CD4-positive, CD25-positive, alpha-beta regulatory T cell (primary cell): ENCODE results near the gene SMIM10L2A. TPM values are rescaled to one million over a fixed set of nuclear protein-coding genes. Genes with fewer than 3 reads are reported as not detected.
A peak's percentile ranks its signal among the peaks of the same experiment; 100 is the strongest.
"Not testable (repeated sequence)": the region's sequence is repeated elsewhere in the genome, so short reads cannot be mapped to it uniquely, and the experiment has no call there.

Source experiments
- ATAC-seq, 2 donors: fragments of 150-1000 bp; cut with Tn5 transposase; one replicate each; pipeline ENCODE4 v1.10.0; 2021; ENCODE audit warnings: low read depth in 2 of 2, moderate number of reproducible peaks in 2 of 2, moderate library complexity in 1 of 2
- DNase-seq, 3 donors: peaks; one replicate each; pipeline versions ENCODE4 v3.0.0 to v3.0.0-alpha.2; 2012 to 2022; ENCODE audit warnings: mixed read lengths in 1 of 3
- H3K27ac ChIP-seq: one replicate; pipeline ENCODE4 v1.7.0; 2013; ENCODE audit warnings: mild to moderate bottlenecking, low read length; ENCODE audit not compliant: insufficient read depth, poor library complexity, severe bottlenecking
- H3K27me3 ChIP-seq: one replicate; pipeline ENCODE4 v1.7.0; 2013; ENCODE audit warnings: low read length; ENCODE audit not compliant: control insufficient read depth, insufficient read depth
- H3K36me3 ChIP-seq: one replicate; pipeline ENCODE4 v1.7.0; 2013; ENCODE audit warnings: mild to moderate bottlenecking, low read length, moderate library complexity; ENCODE audit not compliant: control insufficient read depth, insufficient read depth
- H3K4me1 ChIP-seq: 2 replicates; pipeline ENCODE4 v1.7.0; 2013; ENCODE audit warnings: mild to moderate bottlenecking, low read length; ENCODE audit not compliant: insufficient read depth, control insufficient read depth, poor library complexity, severe bottlenecking
- H3K4me3 ChIP-seq: one replicate; pipeline ENCODE4 v1.7.0; 2013; ENCODE audit warnings: low read depth, mild to moderate bottlenecking, low read length, moderate library complexity
- H3K9me3 ChIP-seq, 2 experiments: 1 replicate in 1 of 2; 2 replicates in 1 of 2; pipeline ENCODE4 v1.7.0; 2013; ENCODE audit warnings: low read length in 2 of 2, mild to moderate bottlenecking in 1 of 2, moderate library complexity in 1 of 2; ENCODE audit not compliant: control insufficient read depth in 2 of 2
- H3K27ac Mint-ChIP-seq, 3 donors: one replicate each; pipeline ENCODE4 v1.8.0; 2020 to 2022; ENCODE audit warnings: mild to moderate bottlenecking in 3 of 3, mixed read lengths in 3 of 3, moderate library complexity in 2 of 3
- H3K27me3 Mint-ChIP-seq: one replicate; pipeline ENCODE4 v1.8.0; 2022; ENCODE audit warnings: mild to moderate bottlenecking, mixed read lengths
- H3K36me3 Mint-ChIP-seq: one replicate; pipeline ENCODE4 v1.8.0; 2020; ENCODE audit warnings: mixed read lengths
- H3K4me1 Mint-ChIP-seq, 4 donors: one replicate each; pipeline ENCODE4 v1.8.0; 2020 to 2022; ENCODE audit warnings: mixed read lengths in 4 of 4, mild to moderate bottlenecking in 1 of 4
- H3K4me3 Mint-ChIP-seq, 4 donors: one replicate each; pipeline ENCODE4 v1.8.0; 2020 to 2022; ENCODE audit warnings: mild to moderate bottlenecking in 4 of 4, mixed read lengths in 4 of 4, moderate library complexity in 3 of 4
- H3K9me3 Mint-ChIP-seq, 7 donors: one replicate each; pipeline ENCODE4 v1.8.0; 2020 to 2022; ENCODE audit warnings: mixed read lengths in 7 of 7, mild to moderate bottlenecking in 3 of 7, moderate library complexity in 2 of 7
- polyA plus RNA-seq, 4 donors: library from polyadenylated mRNA; unstranded; fragments of 300-500 nt; fragmentation: Illumina TruSeq; gene quantifications; one replicate each; pipeline ENCODE4 v1.2.3, GENCODE V29; 2021
- total RNA-seq: library from RNA; stranded (reverse); gene quantifications from one replicate; pipeline ENCODE4 v1.2.3, GENCODE V29; 2022

The SMIM10L2A gene
- total and polyA plus RNA-seq, 5 donors from 2014 or later: 0.05 to 0.42 (median 0.37) TPM

DNA sequence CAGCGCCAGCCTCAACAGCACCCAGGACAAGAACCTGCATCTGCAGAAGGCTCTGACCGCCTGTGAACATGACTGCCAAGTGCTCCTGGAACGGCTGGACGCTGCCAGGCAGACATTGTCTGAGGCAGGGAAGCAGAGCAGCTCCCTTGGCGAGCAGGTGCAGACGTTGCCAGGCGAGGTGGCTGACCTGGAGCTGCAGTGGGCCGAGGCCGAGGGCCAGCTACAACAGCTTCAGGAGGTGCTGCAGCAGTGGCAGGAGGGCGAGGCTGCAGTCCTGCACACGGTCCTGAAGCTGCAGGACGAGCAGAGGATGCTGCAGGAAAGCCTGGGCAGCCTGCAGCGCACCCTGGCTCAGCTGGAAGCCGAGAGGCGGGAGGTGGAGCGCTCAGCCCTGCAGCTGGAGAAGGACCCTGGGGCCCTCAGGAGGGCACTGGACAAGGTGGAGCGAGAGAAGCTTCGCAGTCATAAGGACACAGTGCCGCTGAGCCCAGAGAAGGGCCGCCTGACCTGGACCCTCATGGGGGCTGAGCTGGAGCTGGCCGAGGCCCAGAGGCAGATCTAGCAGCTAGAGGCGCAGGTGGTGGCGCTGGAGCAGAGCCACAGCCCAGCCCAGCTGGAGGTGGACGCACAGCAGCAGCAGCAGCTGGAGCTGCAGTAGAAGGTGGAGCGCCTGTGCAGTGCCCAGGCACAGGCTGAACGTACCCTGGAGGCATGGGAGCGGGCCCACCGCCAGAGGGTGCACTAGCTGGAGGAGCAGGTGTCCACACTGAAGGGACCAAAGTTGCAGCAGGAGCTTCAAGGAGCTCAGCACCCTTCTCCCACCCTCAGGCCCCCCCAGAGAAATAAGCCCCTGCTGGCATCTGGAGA is 16.4 kb downstream of the SMIM10L2A start:
- DNase-seq (no peak), ATAC-seq (no peak)
- Histone ChIP-seq H3K27ac (no peak overlapping the region), H3K36me3 (no peaks in the 10 kb centered on the region), H3K27me3 (no peaks in the 10 kb centered on the region), H3K9me3 (no peaks in the 10 kb centered on the region), H3K4me1 (no peaks in the 10 kb centered on the region), H3K4me3 (no peak overlapping the region)
- Mint-ChIP-seq H3K27me3 (peaks cover 10% of the 10 kb centered on the region), H3K36me3 (no peaks in the 10 kb centered on the region), H3K4me3 (no peak overlapping the region), H3K27ac (no peak overlapping the region), H3K9me3 (no peaks in the 10 kb centered on the region), H3K4me1 (peaks cover 0 to 1% (median 0%) of the 10 kb centered on the region in 4 donors)

DNA sequence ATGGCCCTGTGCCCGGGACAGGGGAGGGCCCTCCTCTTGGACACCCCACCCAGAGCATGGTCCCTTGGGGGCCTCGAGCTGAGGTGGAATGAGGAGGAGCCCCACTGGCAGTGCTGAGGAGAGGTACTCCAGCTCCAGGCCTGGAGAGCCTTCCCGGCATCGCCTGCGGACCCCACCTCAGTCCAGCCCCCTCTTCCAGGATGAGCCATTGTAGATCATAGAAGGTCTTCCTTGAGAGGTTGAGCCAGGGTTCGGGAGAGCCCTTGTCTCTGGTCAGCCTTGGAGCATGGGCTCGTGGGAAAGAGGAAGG is 16.9 kb downstream of the SMIM10L2A start:
- H3K36me3 Mint-ChIP-seq: no peaks in the 10 kb centered on the region
- H3K27me3 ChIP-seq: no peaks in the 10 kb centered on the region
- H3K27ac ChIP-seq: no peak overlapping the region
- no peak overlapping the region for H3K4me3 ChIP-seq
- H3K4me3 Mint-ChIP-seq: no peak overlapping the region
- no peak overlapping the region for H3K27ac Mint-ChIP-seq
- H3K4me1 Mint-ChIP-seq: peaks cover 0 to 1% (median 0%) of the 10 kb centered on the region in 4 donors
- DNase-seq (no peak), ATAC-seq (no peak)
- no peaks in the 10 kb centered on the region for H3K4me1 ChIP-seq
- no peaks in the 10 kb centered on the region for H3K9me3 Mint-ChIP-seq
- H3K36me3 ChIP-seq: no peaks in the 10 kb centered on the region
- no peaks in the 10 kb centered on the region for H3K9me3 ChIP-seq
- peaks cover 10% of the 10 kb centered on the region for H3K27me3 Mint-ChIP-seq

DNA sequence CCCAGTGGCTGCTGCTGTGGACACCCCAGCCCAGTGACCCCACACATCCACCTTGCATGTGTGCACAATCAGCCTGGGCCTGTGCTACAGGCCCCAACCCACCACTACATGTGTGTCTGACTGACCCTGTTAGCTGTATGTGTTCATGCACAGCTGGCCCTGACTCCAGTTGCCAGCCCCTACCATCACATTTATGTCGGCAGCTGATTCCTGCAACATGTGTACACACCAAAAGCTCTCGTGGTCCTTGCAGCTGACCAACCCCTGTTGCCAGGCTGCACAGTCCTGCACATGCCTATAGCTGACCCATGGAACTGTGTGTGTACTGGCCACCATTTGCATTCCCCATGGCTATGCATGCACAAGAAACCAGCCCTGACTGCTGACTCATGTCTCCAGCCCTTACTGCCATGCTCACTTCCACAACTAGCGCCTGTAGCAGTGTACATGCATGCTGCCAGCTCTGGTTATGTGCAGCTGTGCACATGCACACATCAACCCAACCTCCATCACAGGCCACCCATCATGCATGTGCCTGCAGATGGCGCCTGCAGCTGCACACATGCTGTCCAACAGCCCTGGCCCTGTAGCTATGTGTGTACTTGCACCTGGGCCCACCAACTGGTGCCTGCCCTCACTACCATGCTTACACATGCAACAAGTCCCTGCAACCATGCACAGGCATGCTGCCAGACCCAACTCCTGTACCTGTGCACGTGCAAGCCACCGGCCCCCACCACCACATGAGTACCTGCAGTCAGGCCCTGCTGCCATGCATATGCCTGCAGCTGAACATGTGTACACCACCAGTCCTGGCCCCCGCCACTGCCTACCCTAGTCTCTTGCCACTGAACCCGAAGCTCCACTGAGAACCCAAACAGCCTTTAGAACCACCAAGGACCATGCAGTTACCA is 28.1 kb downstream of the SMIM10L2A start:
- H3K27me3 Mint-ChIP-seq: no peaks in the 10 kb centered on the region
- Histone ChIP-seq H3K27ac (no peak overlapping the region), H3K36me3 (no peaks in the 10 kb centered on the region), H3K27me3 (no peaks in the 10 kb centered on the region), H3K9me3 (no peaks in the 10 kb centered on the region), H3K4me1 (no peaks in the 10 kb centered on the region), H3K4me3 (no peak overlapping the region)
- DNase-seq (no peak), ATAC-seq (no peak)
- no peaks in the 10 kb centered on the region for H3K4me1 Mint-ChIP-seq
- H3K36me3 Mint-ChIP-seq: no peaks in the 10 kb centered on the region
- no peak overlapping the region for H3K27ac Mint-ChIP-seq
- H3K9me3 Mint-ChIP-seq: no peaks in the 10 kb centered on the region
- no peak overlapping the region for H3K4me3 Mint-ChIP-seq

DNA sequence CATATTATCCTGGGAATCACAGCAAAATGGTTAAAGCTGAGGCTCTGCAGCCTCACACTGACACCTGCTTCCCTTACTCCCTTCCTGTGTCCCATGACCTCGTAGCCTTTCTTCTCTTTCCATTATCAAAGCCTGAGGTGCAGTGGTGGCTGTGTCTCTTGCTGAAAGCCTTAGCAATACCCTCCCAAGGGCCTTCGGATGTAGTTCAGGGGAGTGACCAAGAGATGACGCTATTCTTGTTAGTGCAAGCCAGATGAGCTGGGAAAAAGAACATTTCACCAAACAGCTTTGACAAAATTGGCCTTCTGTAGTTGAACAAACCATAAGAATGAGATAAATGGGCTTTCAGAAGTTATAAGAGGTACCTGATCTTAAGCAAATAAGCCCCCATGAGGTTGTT is 31.6 kb downstream of the SMIM10L2A start:
- H3K36me3 ChIP-seq: no peaks in the 10 kb centered on the region
- H3K27ac ChIP-seq: no peak overlapping the region
- DNase-seq (no peak), ATAC-seq (no peak)
- Mint-ChIP-seq H3K9me3 (no peaks in the 10 kb centered on the region), H3K4me1 (no peaks in the 10 kb centered on the region), H3K36me3 (no peaks in the 10 kb centered on the region), H3K27ac (no peak overlapping the region), H3K27me3 (peaks cover 8% of the 10 kb centered on the region), H3K4me3 (no peak overlapping the region)
- H3K4me1 ChIP-seq: no peaks in the 10 kb centered on the region
- no peaks in the 10 kb centered on the region for H3K27me3 ChIP-seq
- H3K9me3 ChIP-seq: peaks cover 0 to 5% of the 10 kb centered on the region in 2 experiments
- H3K4me3 ChIP-seq: no peak overlapping the region

DNA sequence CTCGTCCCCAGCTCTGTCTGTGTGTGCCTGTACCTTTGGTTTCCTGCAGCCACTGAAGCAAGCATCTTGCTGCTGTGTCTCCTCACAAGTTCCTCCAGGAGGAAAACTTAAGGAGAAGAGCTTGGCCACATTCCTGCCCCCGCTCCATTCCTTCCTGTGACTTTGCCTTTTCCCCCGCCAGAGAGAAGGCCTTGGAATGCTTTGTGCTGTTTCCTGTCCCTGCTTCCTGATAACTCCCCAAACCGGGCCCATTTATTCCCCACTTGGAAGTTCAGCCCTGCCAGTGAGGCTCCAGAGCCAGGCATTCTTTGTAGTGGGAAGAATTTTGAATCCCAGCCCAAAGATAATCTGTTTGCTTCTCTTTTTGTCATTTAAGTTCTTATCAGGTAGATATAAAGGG is 33.1 kb downstream of the SMIM10L2A start:
- Histone ChIP-seq H3K4me1 (no peaks in the 10 kb centered on the region), H3K27ac (no peak overlapping the region), H3K4me3 (no peak overlapping the region), H3K27me3 (no peaks in the 10 kb centered on the region), H3K9me3 (peaks cover 0 to 5% of the 10 kb centered on the region in 2 experiments), H3K36me3 (no peaks in the 10 kb centered on the region)
- ATAC-seq (no peak), DNase-seq (no peak)
- H3K27ac Mint-ChIP-seq: no peak overlapping the region
- no peaks in the 10 kb centered on the region for H3K36me3 Mint-ChIP-seq
- H3K4me1 Mint-ChIP-seq: no peaks in the 10 kb centered on the region
- no peaks in the 10 kb centered on the region for H3K9me3 Mint-ChIP-seq
- peaks cover 8% of the 10 kb centered on the region for H3K27me3 Mint-ChIP-seq
- H3K4me3 Mint-ChIP-seq: no peak overlapping the region

DNA sequence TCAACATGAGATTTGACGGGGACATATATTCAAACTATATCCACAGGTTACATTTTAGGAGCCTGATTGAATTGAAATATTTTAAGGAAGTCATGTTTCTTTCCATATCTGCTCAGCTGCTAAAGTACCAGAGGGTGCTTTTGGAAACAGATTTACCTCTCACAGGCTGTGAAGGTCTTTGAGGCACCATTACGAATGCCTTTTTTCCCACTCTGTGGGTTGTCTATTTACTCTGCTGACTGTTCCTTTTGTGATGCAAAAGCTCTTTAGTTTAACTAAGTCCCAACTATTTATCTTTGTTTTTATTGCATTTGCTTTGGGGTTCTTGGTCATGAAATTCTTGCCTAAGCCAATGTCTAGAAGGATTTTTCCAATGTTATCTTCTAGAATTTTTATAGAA is 40.0 kb downstream of the SMIM10L2A start:
- H3K4me3 Mint-ChIP-seq, ATAC-seq, DNase-seq, H3K4me1 Mint-ChIP-seq, H3K4me3 ChIP-seq, H3K36me3 Mint-ChIP-seq, H3K27ac Mint-ChIP-seq, H3K27ac ChIP-seq, H3K9me3 ChIP-seq, H3K27me3 ChIP-seq, H3K36me3 ChIP-seq, H3K4me1 ChIP-seq, H3K9me3 Mint-ChIP-seq: not testable (repeated sequence)
- peaks cover 18% of the 10 kb centered on the region for H3K27me3 Mint-ChIP-seq

DNA sequence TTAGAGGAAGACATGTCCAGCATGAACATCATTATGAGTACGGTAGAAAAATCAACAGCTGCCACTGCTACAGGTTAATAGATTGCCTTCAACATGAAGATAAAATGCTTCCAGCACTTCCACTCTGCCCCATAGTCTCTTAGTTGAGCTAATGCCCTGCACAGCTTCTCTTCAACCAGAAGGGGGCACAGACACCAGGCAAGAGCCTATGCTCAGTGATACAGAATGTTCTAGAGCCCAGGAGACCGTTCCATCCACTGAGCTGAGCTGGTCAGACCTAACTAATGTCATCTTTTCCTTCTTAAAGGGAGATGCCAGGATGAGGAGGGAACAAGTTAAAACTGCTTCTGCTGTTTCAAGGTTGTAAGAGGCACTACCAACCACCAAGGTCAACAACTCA is 42.2 kb downstream of the SMIM10L2A start:
- ATAC-seq (no peak), DNase-seq (peak in 1 of 3 donors; percentile 29)
- H3K9me3 Mint-ChIP-seq: no peaks in the 10 kb centered on the region
- no peak overlapping the region for H3K4me3 Mint-ChIP-seq
- peaks cover 23% of the 10 kb centered on the region for H3K27me3 Mint-ChIP-seq
- Histone ChIP-seq H3K27ac (no peak overlapping the region), H3K9me3 (no peaks in the 10 kb centered on the region), H3K4me3 (no peak overlapping the region), H3K27me3 (no peaks in the 10 kb centered on the region), H3K36me3 (no peaks in the 10 kb centered on the region), H3K4me1 (no peaks in the 10 kb centered on the region)
- no peak overlapping the region for H3K27ac Mint-ChIP-seq
- H3K36me3 Mint-ChIP-seq: no peaks in the 10 kb centered on the region
- H3K4me1 Mint-ChIP-seq: no peaks in the 10 kb centered on the region
